Stomach (tissue), 9 donors: ENCODE measurements around the gene PLRG1. TPM values are rescaled to one million over a fixed set of nuclear protein-coding genes. Genes with fewer than 3 reads are reported as not detected.
A peak's percentile ranks its signal among the peaks of the same experiment; 100 is the strongest.

Experiments
- DNase-seq, 2 donors: peaks; one replicate each; pipeline versions ENCODE4 v3.0.0 to v3.0.0-alpha.2; 2013 to 2019
- H3K27ac ChIP-seq, 5 donors: fragments of 200-600 bp in 4 of 5; sonication (generic) in 4 of 5; one replicate each; pipeline ENCODE4 v1.5.1; 2013 to 2019; ENCODE audit warnings: mild to moderate bottlenecking in 1 of 5, moderate library complexity in 1 of 5
- H3K27me3 ChIP-seq, 3 donors: fragments of 200-600 bp; sonication (generic); one replicate each; pipeline ENCODE4 v1.5.1; 2017 to 2019; ENCODE audit warnings: mixed run types in 1 of 3
- H3K36me3 ChIP-seq, 4 donors: fragments of 200-600 bp; sonication (generic); 1 replicate in 3 of 4; 2 replicates in 1 of 4; pipeline ENCODE4 v1.5.1; 2016 to 2019
- H3K4me1 ChIP-seq, 4 donors: fragments of 200-600 bp; sonication (generic); one replicate each; pipeline ENCODE4 v1.5.1; 2016 to 2019
- H3K4me3 ChIP-seq, 4 donors: fragments of 200-600 bp; sonication (generic) in 3 of 4; one replicate each; pipeline ENCODE4 v1.5.1; 2016 to 2019; ENCODE audit warnings: mild to moderate bottlenecking in 1 of 4
- H3K9me3 ChIP-seq, 4 donors: fragments of 200-600 bp; sonication (generic); one replicate each; pipeline ENCODE4 v1.5.1; 2016 to 2019
- EP300 ChIP-seq: sonication (generic); formaldehyde crosslinking; IDR thresholded peaks from one replicate; pipeline ENCODE4 v1.6.1; 2017; ENCODE audit warnings: antibody characterized with exemption
- POLR2A ChIP-seq, 4 donors: fragments of 450-650 bp; IDR thresholded peaks; one replicate each; pipeline ENCODE4 v1.6.1; 2016; ENCODE audit warnings: antibody characterized with exemption in 4 of 4, control low read depth in 2 of 4, mild to moderate bottlenecking in 1 of 4, moderate library complexity in 1 of 4
- POLR2AphosphoS5 ChIP-seq, 3 donors: sonication (generic); formaldehyde crosslinking; IDR thresholded peaks; one replicate each; pipeline ENCODE4 v1.6.1; 2016; ENCODE audit warnings: antibody characterized with exemption in 3 of 3
- WGBS, 5 donors: extraction: QIAGEN DNeasy Blood & Tissue Kit in 3 of 5; methylation state at CpG; one replicate each; pipeline versions ENCODE4 v1.1.5 to v1.1.7; 2013 to 2018; 5-methylcytosine and 5-hydroxymethylcytosine counted together
- intact Hi-C: fragments of 100-400 bp; cut with DNase I; formaldehyde crosslinking; loops from one replicate; pipeline ENCODE4 v1.15.1; 2023; ENCODE audit warnings: low total_unique reads
- polyA plus RNA-seq, 3 donors: library from polyadenylated mRNA; stranded (reverse); fragments of 200-250 nt; gene quantifications; one replicate each; pipeline ENCODE4 v1.2.3, GENCODE V29; 2013
- total RNA-seq, 5 donors: library from RNA; depleted of rRNA; stranded (reverse); fragments of >200 nt; gene quantifications; one replicate each; pipeline versions ENCODE4 v1.1.0 to v1.2.3, GENCODE V29; 2014 to 2016
- TF ChIP-seq, protein P1 (sequence below), 7 experiments: fragments of 450-650 bp in 4 of 7; fragments of 200-600 bp in 3 of 7; sonication (generic) in 3 of 7; IDR thresholded peaks; one replicate each; pipeline ENCODE4 v1.5.1; 2016 to 2019; ENCODE audit warnings: antibody characterized with exemption in 7 of 7, control low read depth in 2 of 7, mild to moderate bottlenecking in 1 of 7
- donor health status: healthy with polysubstance abuse.
- donor health status: Bipolar disorder and iron deficiency.
- donor health status: healthy.

Gene PLRG1
- total and polyA plus RNA-seq, 8 donors = 1.2 to 52.5 (median 42.3) TPM

DNA sequence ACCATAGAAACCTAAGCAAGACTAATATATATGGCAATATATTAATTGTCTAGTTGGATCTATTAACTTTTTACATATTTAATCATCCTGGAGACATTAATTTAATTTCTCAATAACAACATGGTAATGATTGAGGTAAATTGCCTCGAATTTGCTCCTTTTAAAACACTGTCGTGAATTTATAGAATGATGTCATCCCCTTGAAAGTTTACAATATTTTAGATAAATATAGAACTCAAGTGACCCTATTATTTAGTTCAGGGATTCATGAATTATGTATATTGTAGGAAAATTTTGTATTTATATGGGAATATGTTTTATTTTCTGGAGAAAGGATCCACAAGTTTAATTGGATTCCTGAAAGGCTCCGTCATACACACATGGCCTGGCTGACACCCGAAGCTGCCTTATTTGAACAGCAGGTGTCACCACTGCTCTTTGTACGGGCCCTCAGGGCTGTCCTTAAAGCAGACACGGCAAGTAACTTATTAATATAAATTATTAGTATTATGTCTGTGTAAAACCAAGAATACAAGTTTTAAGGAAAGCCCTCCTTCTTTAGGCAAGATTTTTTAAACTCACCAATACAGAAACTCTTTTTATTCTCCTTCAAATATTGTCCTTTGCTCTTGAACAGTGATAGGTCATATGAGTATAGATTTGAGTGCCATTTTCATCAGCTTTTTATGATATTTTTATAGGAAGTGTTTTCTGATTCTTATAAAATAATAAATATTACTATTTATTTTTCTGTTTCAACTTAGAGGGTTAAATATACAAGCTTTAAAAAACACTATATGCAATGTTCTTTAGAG is 1.9 kb upstream of the PLRG1 start:
- 13 to 27% (median 18%) methylated on average over 6 of the region's 6 CpGs for whole genome bisulfite sequencing, 5 donors
- H3K27ac ChIP-seq = no peak overlapping the region
- H3K4me1 ChIP-seq = peaks cover 7 to 27% (median 17%) of the 10 kb centered on the region in 4 donors
- H3K36me3 ChIP-seq = peaks cover 0 to 9% (median 6%) of the 10 kb centered on the region in 4 donors
- DNase-seq = peak; percentile 78 to 93
- no peak overlapping the region for H3K4me3 ChIP-seq
- no peaks in the 10 kb centered on the region for H3K9me3 ChIP-seq
- no peaks in the 10 kb centered on the region for H3K27me3 ChIP-seq
- intact Hi-C loops = no loop called here
- no peak for TF ChIP-seq POLR2A (IDR thresholded peaks at IDR 0.05)
- TF ChIP-seq POLR2AphosphoS5 (IDR thresholded peaks at IDR 0.05) = peak in 1 of 3 donors; percentile 15
- no peak for TF ChIP-seq EP300
- TF ChIP-seq, protein P1, sequence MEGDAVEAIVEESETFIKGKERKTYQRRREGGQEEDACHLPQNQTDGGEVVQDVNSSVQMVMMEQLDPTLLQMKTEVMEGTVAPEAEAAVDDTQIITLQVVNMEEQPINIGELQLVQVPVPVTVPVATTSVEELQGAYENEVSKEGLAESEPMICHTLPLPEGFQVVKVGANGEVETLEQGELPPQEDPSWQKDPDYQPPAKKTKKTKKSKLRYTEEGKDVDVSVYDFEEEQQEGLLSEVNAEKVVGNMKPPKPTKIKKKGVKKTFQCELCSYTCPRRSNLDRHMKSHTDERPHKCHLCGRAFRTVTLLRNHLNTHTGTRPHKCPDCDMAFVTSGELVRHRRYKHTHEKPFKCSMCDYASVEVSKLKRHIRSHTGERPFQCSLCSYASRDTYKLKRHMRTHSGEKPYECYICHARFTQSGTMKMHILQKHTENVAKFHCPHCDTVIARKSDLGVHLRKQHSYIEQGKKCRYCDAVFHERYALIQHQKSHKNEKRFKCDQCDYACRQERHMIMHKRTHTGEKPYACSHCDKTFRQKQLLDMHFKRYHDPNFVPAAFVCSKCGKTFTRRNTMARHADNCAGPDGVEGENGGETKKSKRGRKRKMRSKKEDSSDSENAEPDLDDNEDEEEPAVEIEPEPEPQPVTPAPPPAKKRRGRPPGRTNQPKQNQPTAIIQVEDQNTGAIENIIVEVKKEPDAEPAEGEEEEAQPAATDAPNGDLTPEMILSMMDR (IDR thresholded peaks at IDR 0.05) = peak in 4 of 7 experiments; percentile 55 to 81 (median 66)

DNA sequence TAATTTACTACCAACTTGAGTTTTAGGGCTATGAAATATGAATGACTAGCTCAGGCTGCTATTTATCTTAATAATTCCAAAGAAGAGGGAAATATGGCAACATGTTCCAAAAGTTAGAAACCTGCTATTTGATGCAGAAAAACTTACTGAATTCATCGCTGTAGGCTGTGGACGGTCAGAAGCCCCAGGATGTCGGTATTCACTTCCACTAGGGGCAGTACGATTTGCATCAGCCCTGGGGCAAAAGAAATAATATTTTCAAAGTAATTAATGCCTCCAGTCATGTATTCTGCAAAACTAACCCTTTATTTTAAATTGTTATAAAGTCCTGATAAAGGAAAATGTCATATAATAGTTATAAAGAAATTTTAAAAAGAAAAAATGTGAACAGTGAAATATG is 4.5 kb downstream of the PLRG1 start:
- TF ChIP-seq, protein P1 (IDR thresholded peaks at IDR 0.05) = no peak
- TF ChIP-seq POLR2A (IDR thresholded peaks at IDR 0.05) = no peak
- TF ChIP-seq EP300 = no peak
- TF ChIP-seq POLR2AphosphoS5 (IDR thresholded peaks at IDR 0.05) = no peak
- Histone ChIP-seq H3K9me3 (no peaks in the 10 kb centered on the region), H3K27me3 (no peaks in the 10 kb centered on the region), H3K27ac (no peak overlapping the region), H3K4me1 (peaks cover 7 to 24% (median 17%) of the 10 kb centered on the region in 4 donors), H3K4me3 (no peak overlapping the region), H3K36me3 (peaks cover 27 to 73% (median 70%) of the 10 kb centered on the region in 4 donors)
- no peak for DNase-seq
- intact Hi-C loops = no loop called here
- 83 to 95% (median 92%) methylated on average over 4 of the region's 4 CpGs for WGBS, 5 donors

DNA sequence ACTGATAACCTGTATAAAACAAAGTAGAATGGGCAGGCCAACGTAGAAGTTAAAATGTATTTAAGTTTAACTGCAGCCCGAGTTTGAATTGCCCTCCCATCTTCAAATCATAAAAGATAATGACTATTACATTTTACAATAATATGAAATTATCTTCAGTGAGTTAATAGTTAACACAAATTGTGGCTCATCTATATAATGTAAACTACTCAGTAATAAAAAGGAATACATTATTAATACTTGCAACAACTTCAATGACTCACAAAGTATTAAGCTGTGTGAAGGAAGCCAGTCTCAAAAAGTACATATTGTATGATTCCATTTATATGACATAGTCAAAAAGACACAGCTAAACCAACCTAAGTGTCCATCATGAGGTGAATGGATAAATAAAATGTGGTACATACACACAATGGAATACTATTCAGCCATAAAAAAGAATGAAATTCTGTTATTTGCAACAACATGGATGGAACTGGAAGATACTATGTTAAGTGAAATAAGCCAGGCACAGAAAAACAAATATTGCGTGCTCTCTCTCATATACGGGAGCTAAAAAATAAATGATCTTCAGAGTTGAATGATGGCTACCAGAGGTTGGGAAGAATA is 7.8 kb downstream of the PLRG1 start:
- intact Hi-C loops = no loop called here
- peaks cover 0 to 3% (median 0%) of the 10 kb centered on the region in 4 donors for H3K4me1 ChIP-seq
- 90 to 94% (median 92%) methylated on average over 4 of the region's 4 CpGs for WGBS, 5 donors
- H3K36me3 ChIP-seq = peaks cover 42 to 100% (median 100%) of the 10 kb centered on the region in 4 donors
- H3K27ac ChIP-seq = no peak overlapping the region
- no peaks in the 10 kb centered on the region for H3K9me3 ChIP-seq
- TF ChIP-seq, protein P1 (IDR thresholded peaks at IDR 0.05) = no peak
- TF ChIP-seq POLR2A (IDR thresholded peaks at IDR 0.05) (no peak), POLR2AphosphoS5 (IDR thresholded peaks at IDR 0.05) (no peak), EP300 (no peak)
- no peak for DNase-seq
- no peaks in the 10 kb centered on the region for H3K27me3 ChIP-seq
- no peak overlapping the region for H3K4me3 ChIP-seq

DNA sequence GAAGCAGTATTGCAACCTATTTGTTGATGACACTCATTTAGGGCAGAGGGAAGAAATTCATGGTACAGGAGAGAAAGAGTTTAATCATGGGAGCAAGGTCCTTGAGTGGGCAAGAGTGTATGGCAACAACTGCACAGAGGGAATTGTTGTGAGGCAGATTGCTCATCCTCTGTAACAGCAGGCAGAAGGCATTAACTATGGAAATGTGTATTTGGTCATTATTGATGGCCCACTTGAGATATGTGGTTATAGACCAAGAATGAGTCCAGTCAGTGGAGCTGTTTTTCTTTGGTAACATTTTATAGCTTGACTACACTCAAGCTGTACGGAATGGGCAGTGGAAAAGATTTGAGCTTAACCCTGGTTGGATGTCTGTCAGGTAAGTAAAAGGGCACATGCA is 15.9 kb downstream of the PLRG1 start:
- Histone ChIP-seq H3K4me3 (no peak overlapping the region), H3K9me3 (no peaks in the 10 kb centered on the region), H3K36me3 (peaks cover 10 to 43% (median 39%) of the 10 kb centered on the region in 4 donors), H3K4me1 (no peaks in the 10 kb centered on the region), H3K27me3 (no peaks in the 10 kb centered on the region), H3K27ac (no peak overlapping the region)
- TF ChIP-seq EP300 = no peak
- no peak for TF ChIP-seq POLR2A (IDR thresholded peaks at IDR 0.05)
- no peak for TF ChIP-seq POLR2AphosphoS5 (IDR thresholded peaks at IDR 0.05)
- TF ChIP-seq, protein P1 (IDR thresholded peaks at IDR 0.05) = no peak
- no peak for DNase-seq
- intact Hi-C loops = no loop called here
- 54 to 87% (median 84%) methylated on average over 1 of the region's 1 CpG for WGBS, 5 donors
